ENCODE measurements around the gene PCA3. TPM values are rescaled to one million over a fixed set of nuclear protein-coding genes. Genes with fewer than 3 reads are reported as not detected.

Gene PCA3
- total and polyA plus RNA-seq, 2 donors (not counting 3 experiments of a cell fraction or from before 2014, with no cell fraction given) = 0.86 to 2.5 TPM

DNA sequence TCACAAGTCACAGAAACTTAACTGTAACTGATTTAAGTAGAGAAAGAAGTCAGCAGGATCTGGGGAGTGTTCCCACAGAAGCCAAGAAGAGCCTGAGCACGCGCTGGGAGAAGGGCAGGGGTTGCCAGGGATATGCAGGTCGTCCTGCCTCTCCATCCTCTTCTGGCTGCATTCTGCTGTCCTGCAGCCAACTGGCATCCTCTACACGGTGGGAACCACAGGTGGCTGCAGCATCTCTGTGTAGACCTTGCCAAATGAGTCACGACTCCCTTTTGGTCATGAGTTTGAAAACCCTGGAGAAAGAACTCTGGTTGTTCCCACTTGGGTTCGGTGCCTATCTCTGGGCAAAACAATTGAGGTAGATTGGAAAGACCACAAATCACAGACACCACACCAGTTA lies 38.4 kb upstream of the PCA3 start:
- Histone ChIP-seq H3K27me3 (ENCODE audit: control insufficient read depth in 2 of 2, insufficient read depth in 2 of 2, low read length in 2 of 2) (peaks cover 4 to 13% of the 10 kb centered on the region in 2 experiments), H3K27ac (ENCODE audit: insufficient read depth, low read depth, low read length) (no peak overlapping the region), H3K4me3 (replicated peaks in 1 of 3; ENCODE audit: insufficient read depth in 1 of 3, low read depth in 1 of 3, low read length in 3 of 3) (no peak overlapping the region), H3K79me2 (ENCODE audit: control insufficient read depth, insufficient read depth, low read length) (no peaks in the 10 kb centered on the region), H2AFZ (ENCODE audit: low read depth, low read length) (no peak overlapping the region), H3K4me2 (ENCODE audit: insufficient read depth, low read length) (no peak overlapping the region), H3K36me3 (ENCODE audit: control insufficient read depth in 2 of 2, extremely low read depth in 1 of 2, insufficient read depth in 2 of 2, low read length in 2 of 2) (no peaks in the 10 kb centered on the region), H3K9ac (replicated peaks; ENCODE audit: extremely low read depth, insufficient read depth, low read length) (no peak overlapping the region), H3K4me1 (ENCODE audit: control insufficient read depth, extremely low read depth, insufficient read depth, low read length) (no peaks in the 10 kb centered on the region), H3K9me1 (replicated peaks; ENCODE audit: control insufficient read depth, extremely low read depth, insufficient read depth, low read length) (no peaks in the 10 kb centered on the region), H3K9me3 (replicated peaks; ENCODE audit: control insufficient read depth, insufficient read depth, low read length) (no peaks in the 10 kb centered on the region), H4K20me1 (replicated peaks; ENCODE audit: control insufficient read depth, extremely low read depth, insufficient read depth, low read length) (no peaks in the 10 kb centered on the region)
- CTCF ChIA-PET = no interaction called here
- POLR2A ChIA-PET = no interaction called here
- TF ChIP-seq POLR2AphosphoS5 (IDR thresholded peaks at IDR 0.05; ENCODE audit: insufficient read depth, low read depth, low read length) = no peak
- TF ChIP-seq EZH2 (IDR thresholded peaks at IDR 0.05; ENCODE audit: borderline replicate concordance, low read depth, low read length, severe bottlenecking) = no peak
- TF ChIP-seq POLR2A (IDR thresholded peaks at IDR 0.05; ENCODE audit: low read depth, low read length) = no peak
- no peak for TF ChIP-seq FOS (IDR thresholded peaks at IDR 0.05; ENCODE audit: borderline replicate concordance, insufficient read depth, low read length)
- no peak for TF ChIP-seq GATA2 (IDR thresholded peaks at IDR 0.05; ENCODE audit: insufficient read depth, insufficient read length, low read depth, low read length)
- TF ChIP-seq JUN (IDR thresholded peaks at IDR 0.05; ENCODE audit: borderline replicate concordance, insufficient read depth, insufficient read length, low read depth) = no peak
- TF ChIP-seq MYC (IDR thresholded peaks at IDR 0.05; ENCODE audit: low read depth, low read length) = no peak
- TF ChIP-seq, protein P1, sequence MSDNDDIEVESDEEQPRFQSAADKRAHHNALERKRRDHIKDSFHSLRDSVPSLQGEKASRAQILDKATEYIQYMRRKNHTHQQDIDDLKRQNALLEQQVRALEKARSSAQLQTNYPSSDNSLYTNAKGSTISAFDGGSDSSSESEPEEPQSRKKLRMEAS (IDR thresholded peaks at IDR 0.05; ENCODE audit: insufficient read depth, insufficient read length) = no peak
- TF ChIP-seq, protein P2, sequence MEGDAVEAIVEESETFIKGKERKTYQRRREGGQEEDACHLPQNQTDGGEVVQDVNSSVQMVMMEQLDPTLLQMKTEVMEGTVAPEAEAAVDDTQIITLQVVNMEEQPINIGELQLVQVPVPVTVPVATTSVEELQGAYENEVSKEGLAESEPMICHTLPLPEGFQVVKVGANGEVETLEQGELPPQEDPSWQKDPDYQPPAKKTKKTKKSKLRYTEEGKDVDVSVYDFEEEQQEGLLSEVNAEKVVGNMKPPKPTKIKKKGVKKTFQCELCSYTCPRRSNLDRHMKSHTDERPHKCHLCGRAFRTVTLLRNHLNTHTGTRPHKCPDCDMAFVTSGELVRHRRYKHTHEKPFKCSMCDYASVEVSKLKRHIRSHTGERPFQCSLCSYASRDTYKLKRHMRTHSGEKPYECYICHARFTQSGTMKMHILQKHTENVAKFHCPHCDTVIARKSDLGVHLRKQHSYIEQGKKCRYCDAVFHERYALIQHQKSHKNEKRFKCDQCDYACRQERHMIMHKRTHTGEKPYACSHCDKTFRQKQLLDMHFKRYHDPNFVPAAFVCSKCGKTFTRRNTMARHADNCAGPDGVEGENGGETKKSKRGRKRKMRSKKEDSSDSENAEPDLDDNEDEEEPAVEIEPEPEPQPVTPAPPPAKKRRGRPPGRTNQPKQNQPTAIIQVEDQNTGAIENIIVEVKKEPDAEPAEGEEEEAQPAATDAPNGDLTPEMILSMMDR (IDR thresholded peaks at IDR 0.05; ENCODE audit: extremely low read depth in 1 of 2, insufficient read depth in 1 of 2, low read depth in 1 of 2, low read length in 2 of 2) = no peak
- intact Hi-C loops (cut with micrococcal nuclease) (no loop called here), dilution Hi-C loops (cut with MboI; ENCODE audit: extremely low pct_ligation_motif_present, low sequenced_read_pairs) (no loop called here)
- FAIRE-seq = no peak
- no peak for DNase-seq (ENCODE audit: low read depth, low spot score)
- BruUV-seq (replicated peaks) = no TSS peak

Data from endothelial cell of umbilical vein (primary cell).